ENCODE data around the gene ATF7IP. TPM values are rescaled to one million over a fixed set of nuclear protein-coding genes. Genes with fewer than 3 reads are reported as not detected.

Gene ATF7IP
- total and polyA plus RNA-seq, 2 donors (not counting 1 experiment from before 2014, with no cell fraction given), result 28.1 to 208 TPM

DNA sequence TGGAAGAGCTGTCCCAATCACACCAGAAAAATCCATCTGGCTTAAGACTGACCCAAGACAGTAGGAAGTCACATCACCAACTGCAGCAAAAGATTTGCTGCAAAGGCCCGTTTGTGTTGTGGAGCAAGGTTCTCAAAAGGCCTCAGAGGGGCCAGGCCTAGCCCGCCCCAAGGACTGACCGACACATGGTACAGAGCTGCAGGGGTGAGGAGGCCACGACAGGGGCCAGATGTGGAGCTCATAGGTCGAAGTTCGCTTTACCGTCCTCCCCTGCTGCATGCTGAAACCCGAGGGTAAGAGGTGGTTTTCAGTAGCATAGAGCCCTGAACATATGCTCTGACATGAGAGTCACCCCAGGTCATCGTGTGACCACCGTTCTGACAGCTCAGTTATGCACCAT is 166.7 kb downstream of the ATF7IP start:
- H3K4me1 ChIP-seq (ENCODE audit: control insufficient read depth in 2 of 2, insufficient read depth in 2 of 2, low read length in 2 of 2), result no peaks in the 10 kb centered on the region
- no peak overlapping the region for H3K27ac ChIP-seq (ENCODE audit: low read length in 2 of 2)
- ChIA-PET POLR2A (no interaction called here), CTCF (no interaction called here)
- ATAC-seq (ENCODE audit: low read depth), result no peak
- no peak for DNase-seq
- no peaks in the 10 kb centered on the region for H3K27me3 ChIP-seq (replicated peaks in 1 of 4; ENCODE audit: control extremely low read depth in 1 of 4, control insufficient read depth in 3 of 4, insufficient read depth in 4 of 4, low read length in 3 of 4)
- no peak overlapping the region for H2AFZ ChIP-seq (ENCODE audit: insufficient read depth, low read depth, low read length, poor library complexity, severe bottlenecking)
- Mint-ChIP-seq H3K4me3 (no peak overlapping the region), H3K9me3 (ENCODE audit: insufficient read depth) (no peaks in the 10 kb centered on the region), H3K27ac (no peak overlapping the region), H3K4me1 (no peaks in the 10 kb centered on the region), H3K27me3 (no peaks in the 10 kb centered on the region)
- intact Hi-C loops (cut with micrococcal nuclease), result no loop called here
- no peaks in the 10 kb centered on the region for H3K79me2 ChIP-seq (ENCODE audit: control insufficient read depth, insufficient read depth, low read length)
- no peak overlapping the region for H3K4me2 ChIP-seq (replicated peaks; ENCODE audit: low read depth, low read length, poor library complexity, severe bottlenecking)
- H3K4me3 ChIP-seq (ENCODE audit: control extremely low read depth in 1 of 5, extremely low read depth in 1 of 5, insufficient read depth in 1 of 5, low read depth in 2 of 5, low read length in 4 of 5), result no peak overlapping the region
- peaks cover 0 to 3% (median 0%) of the 10 kb centered on the region in 3 donors for H3K9me3 ChIP-seq (ENCODE audit: control extremely low read depth in 1 of 3, control insufficient read depth in 2 of 3, insufficient read depth in 1 of 3, low read length in 2 of 3)
- H3K9ac ChIP-seq (ENCODE audit: low read length), result no peak overlapping the region
- WGBS (ENCODE audit: insufficient coverage), result 94% methylated on average over 10 of the region's 10 CpGs
- H4K20me1 ChIP-seq (ENCODE audit: control insufficient read depth, insufficient read depth, low read length, poor library complexity, severe bottlenecking), result no peaks in the 10 kb centered on the region
- TF ChIP-seq EZH2 (IDR thresholded peaks at IDR 0.05; ENCODE audit: borderline replicate concordance, insufficient read depth, low read depth, low read length, poor library complexity, severe bottlenecking), result no peak
- TF ChIP-seq, protein P1, sequence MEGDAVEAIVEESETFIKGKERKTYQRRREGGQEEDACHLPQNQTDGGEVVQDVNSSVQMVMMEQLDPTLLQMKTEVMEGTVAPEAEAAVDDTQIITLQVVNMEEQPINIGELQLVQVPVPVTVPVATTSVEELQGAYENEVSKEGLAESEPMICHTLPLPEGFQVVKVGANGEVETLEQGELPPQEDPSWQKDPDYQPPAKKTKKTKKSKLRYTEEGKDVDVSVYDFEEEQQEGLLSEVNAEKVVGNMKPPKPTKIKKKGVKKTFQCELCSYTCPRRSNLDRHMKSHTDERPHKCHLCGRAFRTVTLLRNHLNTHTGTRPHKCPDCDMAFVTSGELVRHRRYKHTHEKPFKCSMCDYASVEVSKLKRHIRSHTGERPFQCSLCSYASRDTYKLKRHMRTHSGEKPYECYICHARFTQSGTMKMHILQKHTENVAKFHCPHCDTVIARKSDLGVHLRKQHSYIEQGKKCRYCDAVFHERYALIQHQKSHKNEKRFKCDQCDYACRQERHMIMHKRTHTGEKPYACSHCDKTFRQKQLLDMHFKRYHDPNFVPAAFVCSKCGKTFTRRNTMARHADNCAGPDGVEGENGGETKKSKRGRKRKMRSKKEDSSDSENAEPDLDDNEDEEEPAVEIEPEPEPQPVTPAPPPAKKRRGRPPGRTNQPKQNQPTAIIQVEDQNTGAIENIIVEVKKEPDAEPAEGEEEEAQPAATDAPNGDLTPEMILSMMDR (IDR thresholded peaks at IDR 0.05), result no peak
- no peaks in the 10 kb centered on the region for H3K36me3 ChIP-seq (replicated peaks in 1 of 2; ENCODE audit: control extremely low read depth in 1 of 2, control insufficient read depth in 1 of 2, extremely low read depth in 1 of 2, insufficient read depth in 2 of 2, low read length in 1 of 2)

DNA sequence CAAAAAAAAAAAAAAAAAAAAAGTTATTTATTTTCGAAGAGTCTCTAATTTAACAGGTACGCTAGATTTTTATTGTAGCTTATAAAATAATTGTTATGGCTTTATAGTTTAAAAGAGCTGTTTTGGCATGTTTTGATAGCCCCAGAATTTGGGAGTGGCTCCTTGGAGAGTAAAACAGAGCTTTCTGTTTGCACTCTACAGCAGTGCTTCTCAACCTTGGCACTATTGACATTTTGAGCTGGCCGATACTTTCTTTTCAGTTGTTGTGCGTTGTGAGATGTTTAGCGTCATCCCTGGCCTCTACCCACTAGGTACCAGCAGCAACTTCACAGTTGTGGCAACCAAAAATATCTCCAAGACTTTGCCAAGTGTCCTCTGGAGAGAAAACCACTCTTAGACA is 171.6 kb downstream of the ATF7IP start:
- Histone ChIP-seq H3K79me2 (ENCODE audit: control insufficient read depth, insufficient read depth, low read length) (no peaks in the 10 kb centered on the region), H4K20me1 (ENCODE audit: control insufficient read depth, insufficient read depth, low read length, poor library complexity, severe bottlenecking) (no peaks in the 10 kb centered on the region), H3K36me3 (replicated peaks in 1 of 2; ENCODE audit: control extremely low read depth in 1 of 2, control insufficient read depth in 1 of 2, extremely low read depth in 1 of 2, insufficient read depth in 2 of 2, low read length in 1 of 2) (no peaks in the 10 kb centered on the region), H2AFZ (ENCODE audit: insufficient read depth, low read depth, low read length, poor library complexity, severe bottlenecking) (no peak overlapping the region), H3K4me2 (replicated peaks; ENCODE audit: low read depth, low read length, poor library complexity, severe bottlenecking) (no peak overlapping the region), H3K9me3 (ENCODE audit: control extremely low read depth in 1 of 3, control insufficient read depth in 2 of 3, insufficient read depth in 1 of 3, low read length in 2 of 3) (peaks cover 0 to 3% (median 0%) of the 10 kb centered on the region in 3 donors), H3K27ac (ENCODE audit: low read length in 2 of 2) (no peak overlapping the region), H3K4me1 (ENCODE audit: control insufficient read depth in 2 of 2, insufficient read depth in 2 of 2, low read length in 2 of 2) (no peaks in the 10 kb centered on the region), H3K9ac (ENCODE audit: low read length) (no peak overlapping the region), H3K27me3 (replicated peaks in 1 of 4; ENCODE audit: control extremely low read depth in 1 of 4, control insufficient read depth in 3 of 4, insufficient read depth in 4 of 4, low read length in 3 of 4) (no peaks in the 10 kb centered on the region), H3K4me3 (ENCODE audit: control extremely low read depth in 1 of 5, extremely low read depth in 1 of 5, insufficient read depth in 1 of 5, low read depth in 2 of 5, low read length in 4 of 5) (no peak overlapping the region)
- DNase-seq (no peak), ATAC-seq (ENCODE audit: low read depth) (no peak)
- WGBS (ENCODE audit: insufficient coverage), result 100% methylated on average over 2 of the region's 5 CpGs
- Mint-ChIP-seq H3K4me1 (peaks cover 2% of the 10 kb centered on the region), H3K27ac (no peak overlapping the region), H3K27me3 (no peaks in the 10 kb centered on the region), H3K9me3 (ENCODE audit: insufficient read depth) (no peaks in the 10 kb centered on the region), H3K4me3 (no peak overlapping the region)
- CTCF ChIA-PET, result no interaction called here
- intact Hi-C loops (cut with micrococcal nuclease), result no loop called here
- POLR2A ChIA-PET, result no interaction called here
- TF ChIP-seq, protein P1 (IDR thresholded peaks at IDR 0.05), result no peak
- no peak for TF ChIP-seq EZH2 (IDR thresholded peaks at IDR 0.05; ENCODE audit: borderline replicate concordance, insufficient read depth, low read depth, low read length, poor library complexity, severe bottlenecking)
